Mammary epithelial cell (primary cell): ENCODE results near the gene TOGARAM2.

Experiments used
- CTCF ChIP-seq, 2 donors: IDR thresholded peaks in 1 of 2; conservative IDR thresholded peaks in 1 of 2; 2 replicates each; pipeline ENCODE4 v1.5.1; 2011 to 2012; ENCODE audit warnings: inconsistent platforms in 2 of 2, low read length in 2 of 2, mild to moderate bottlenecking in 2 of 2, control low read depth in 1 of 2, low read depth in 1 of 2; ENCODE audit not compliant: insufficient read depth in 1 of 2; ENCODE audit errors: extremely low read depth in 1 of 2
- EZH2 ChIP-seq: IDR thresholded peaks from 2 replicates; pipeline ENCODE4 v1.6.1; 2012; ENCODE audit warnings: low read length, inconsistent platforms, borderline replicate concordance

GRCh38 chr2:28997237-28997846, 16.2 kb downstream of the TOGARAM2 start:
- TF ChIP-seq CTCF (conservative IDR thresholded peaks at IDR 0.05 in 1 of 2, IDR thresholded peaks at IDR 0.05 in 1 of 2; ENCODE audit: extremely low read depth in 1 of 2, insufficient read depth in 1 of 2, low read depth in 1 of 2, low read length in 2 of 2) (no peak), EZH2 (no peak)
